Adrenal gland (tissue), 5 donors: ENCODE data around the gene SGPL1.

Experiments used
- CTCF ChIP-seq, 6 experiments: fragments of 450-650 bp in 4 of 6; fragments of 200-600 bp in 2 of 6; sonication (generic) in 1 of 6; IDR thresholded peaks; 1 replicate in 5 of 6; 2 replicates in 1 of 6; pipeline versions ENCODE4 v1.5.1 to v1.8.0; 2016 to 2021; ENCODE audit warnings: antibody characterized with exemption in 6 of 6, mild to moderate bottlenecking in 2 of 6, moderate library complexity in 1 of 6
- POLR2A ChIP-seq, 2 donors: fragments of 450-650 bp; IDR thresholded peaks; one replicate each; pipeline ENCODE4 v1.6.1; 2017; ENCODE audit warnings: antibody characterized with exemption in 2 of 2, mild to moderate bottlenecking in 2 of 2, moderate library complexity in 1 of 2
- donor health status: DM: no; HTN: no; CAD: no.

GRCh38 chr10:70908406-70909296 is 92.9 kb downstream of the SGPL1 start:
- no peak for TF ChIP-seq CTCF (IDR thresholded peaks at IDR 0.05)
- no peak for TF ChIP-seq POLR2A (IDR thresholded peaks at IDR 0.05)
